H9 (cell line): ENCODE data around the gene PDE1A. TPM values are rescaled to one million over a fixed set of nuclear protein-coding genes. Genes with fewer than 3 reads are reported as not detected.

Experiments
- DNase-seq: peaks from one replicate; pipeline ENCODE4 v3.0.0-alpha.2; 2017
- H2AFZ ChIP-seq: one replicate; pipeline ENCODE4 v1.6.1; 2013; ENCODE audit warnings: mild to moderate bottlenecking, low read length, control low read depth, moderate library complexity
- H2AK5ac ChIP-seq: 2 replicates; pipeline ENCODE4 v1.6.1; 2013; ENCODE audit warnings: low read length, control low read depth, mixed read lengths; ENCODE audit not compliant: insufficient read length
- H2BK120ac ChIP-seq: one replicate; pipeline ENCODE4 v1.6.1; 2013; ENCODE audit warnings: low read depth, mild to moderate bottlenecking, low read length, control low read depth, inconsistent platforms; ENCODE audit not compliant: poor library complexity, severe bottlenecking
- H2BK12ac ChIP-seq: 2 replicates; pipeline ENCODE4 v1.6.1; 2013; ENCODE audit warnings: low read length, control low read depth, mixed read lengths, low read depth; ENCODE audit not compliant: insufficient read length
- H2BK15ac ChIP-seq: 2 replicates; pipeline ENCODE4 v1.6.1; 2013; ENCODE audit warnings: low read depth, low read length, control low read depth
- H2BK20ac ChIP-seq: one replicate; pipeline ENCODE4 v1.6.1; 2013; ENCODE audit warnings: low read depth, mild to moderate bottlenecking, low read length, control low read depth, inconsistent platforms; ENCODE audit not compliant: poor library complexity, severe bottlenecking
- H2BK5ac ChIP-seq: 2 replicates; pipeline ENCODE4 v1.6.1; 2013; ENCODE audit warnings: low read length, control low read depth, mixed read lengths; ENCODE audit not compliant: insufficient read length
- H3K14ac ChIP-seq: 2 replicates; pipeline ENCODE4 v1.6.1; 2013; ENCODE audit warnings: low read length, control low read depth; ENCODE audit not compliant: insufficient read depth
- H3K18ac ChIP-seq: 2 replicates; pipeline ENCODE4 v1.6.1; 2013; ENCODE audit warnings: low read depth, mild to moderate bottlenecking, mixed read lengths, low read length, control low read depth; ENCODE audit not compliant: insufficient read length
- H3K23ac ChIP-seq: 2 replicates; pipeline ENCODE4 v1.6.1; 2013; ENCODE audit warnings: low read length, control low read depth, mixed read lengths, low read depth; ENCODE audit not compliant: insufficient read length
- H3K23me2 ChIP-seq: 2 replicates; pipeline ENCODE4 v1.6.1; 2013; ENCODE audit warnings: low read depth, mild to moderate bottlenecking, mixed read lengths, low read length, control low read depth; ENCODE audit not compliant: insufficient read length, poor library complexity, severe bottlenecking
- H3K27ac ChIP-seq: 2 replicates; pipeline ENCODE4 v1.5.1; 2013; ENCODE audit warnings: low read length, control low read depth, mixed read lengths, low read depth; ENCODE audit not compliant: insufficient read length
- H3K27me3 ChIP-seq: 2 replicates; pipeline ENCODE4 v1.6.1; 2013; ENCODE audit warnings: low read length, control low read depth, inconsistent platforms; ENCODE audit not compliant: insufficient read depth
- H3K4ac ChIP-seq: 2 replicates; pipeline ENCODE4 v1.6.1; 2013; ENCODE audit warnings: low read depth, mild to moderate bottlenecking, control low read depth, inconsistent platforms, low read length, moderate library complexity
- H3K4me1 ChIP-seq: 2 replicates; pipeline ENCODE4 v1.6.1; 2013; ENCODE audit warnings: low read length, control low read depth, inconsistent platforms; ENCODE audit not compliant: insufficient read depth
- H3K4me2 ChIP-seq: 2 replicates; pipeline ENCODE4 v1.6.1; 2013; ENCODE audit warnings: low read length, control low read depth, mixed read lengths; ENCODE audit not compliant: insufficient read length, insufficient read depth
- H3K56ac ChIP-seq: 2 replicates; pipeline ENCODE4 v1.6.1; 2013; ENCODE audit warnings: low read depth, mild to moderate bottlenecking, mixed read lengths, low read length, control low read depth; ENCODE audit not compliant: insufficient read length
- H3K79me1 ChIP-seq: 2 replicates; pipeline ENCODE4 v1.6.1; 2013; ENCODE audit warnings: low read depth, mild to moderate bottlenecking, moderate library complexity, low read length, control low read depth, inconsistent platforms; ENCODE audit not compliant: insufficient read depth, poor library complexity, severe bottlenecking
- H3K79me2 ChIP-seq: 2 replicates; pipeline ENCODE4 v1.6.1; 2013; ENCODE audit warnings: low read length, control low read depth, inconsistent platforms; ENCODE audit not compliant: insufficient read depth
- H3K9ac ChIP-seq: 2 replicates; pipeline ENCODE4 v1.6.1; 2013; ENCODE audit warnings: low read length, control low read depth, mixed read lengths; ENCODE audit not compliant: insufficient read length; ENCODE audit errors: extremely low read depth
- H3K9me3 ChIP-seq: one replicate; pipeline ENCODE4 v1.6.1; 2013; ENCODE audit warnings: low read depth, low read length, inconsistent platforms; ENCODE audit not compliant: control insufficient read depth
- H3T11ph ChIP-seq: one replicate; pipeline ENCODE4 v1.6.1; 2013; ENCODE audit warnings: mild to moderate bottlenecking, low read length, control low read depth, inconsistent platforms
- H4K20me1 ChIP-seq: one replicate; pipeline ENCODE4 v1.6.1; 2013; ENCODE audit not compliant: control insufficient read depth, insufficient read length, insufficient read depth
- H4K5ac ChIP-seq: 2 replicates; pipeline ENCODE4 v1.6.1; 2013; ENCODE audit warnings: low read depth, mild to moderate bottlenecking, mixed read lengths, low read length, control low read depth; ENCODE audit not compliant: insufficient read length
- H4K8ac ChIP-seq: replicated peaks from 2 replicates; pipeline ENCODE4 v1.6.1; 2013; ENCODE audit warnings: low read length, control low read depth, mixed read lengths, low read depth; ENCODE audit not compliant: insufficient read length
- H4K91ac ChIP-seq: 2 replicates; pipeline ENCODE4 v1.6.1; 2013; ENCODE audit warnings: low read depth, mild to moderate bottlenecking, moderate library complexity, mixed read lengths, low read length, control low read depth; ENCODE audit not compliant: insufficient read length
- H3K27ac Mint-ChIP-seq, 3 experiments: 2 replicates in 2 of 3; 3 replicates in 1 of 3; pipeline ENCODE4 v1.8.0; 2020 to 2021; ENCODE audit warnings: mixed read lengths in 3 of 3, mild to moderate bottlenecking in 1 of 3, moderate library complexity in 1 of 3
- H3K27me3 Mint-ChIP-seq: 2 replicates; pipeline ENCODE4 v1.8.0; 2021; ENCODE audit warnings: low read depth, mild to moderate bottlenecking, moderate library complexity, mixed read lengths
- H3K36me3 Mint-ChIP-seq, 3 experiments: 2 replicates in 2 of 3; 3 replicates in 1 of 3; pipeline ENCODE4 v1.8.0; 2020 to 2021; ENCODE audit warnings: low read depth in 3 of 3, mixed read lengths in 3 of 3; ENCODE audit not compliant: insufficient read depth in 1 of 3
- H3K4me1 Mint-ChIP-seq, 2 experiments: 2 replicates each; pipeline ENCODE4 v1.8.0; 2020; ENCODE audit warnings: mixed read lengths in 2 of 2
- H3K4me3 Mint-ChIP-seq, 2 experiments: 2 replicates in 1 of 2; 3 replicates in 1 of 2; pipeline ENCODE4 v1.8.0; 2020 to 2021; ENCODE audit warnings: mild to moderate bottlenecking in 2 of 2, mixed read lengths in 2 of 2, moderate library complexity in 1 of 2
- H3K9me3 Mint-ChIP-seq, 2 experiments: 2 replicates in 1 of 2; 3 replicates in 1 of 2; pipeline ENCODE4 v1.8.0; 2020; ENCODE audit warnings: mild to moderate bottlenecking in 2 of 2, mixed read lengths in 2 of 2, moderate library complexity in 1 of 2
- CTCF ChIP-seq: fragments of 200-600 bp; sonication (generic); conservative IDR thresholded peaks from 3 replicates; pipeline ENCODE4 v1.8.0; 2021; ENCODE audit warnings: antibody characterized with exemption, mild to moderate bottlenecking
- WGBS: extraction: QIAGEN DNeasy Blood & Tissue Kit; methylation state at CpG from one replicate; pipeline ENCODE4 v1.1.7; 2013; ENCODE audit warnings: missing lambda C conversion rate, low lambda C conversion rate, mixed read lengths; ENCODE audit not compliant: insufficient read length; ENCODE audit errors: extremely low coverage; 5-methylcytosine and 5-hydroxymethylcytosine counted together
- total RNA-seq: library from RNA; stranded (reverse); gene quantifications from 2 replicates; pipeline ENCODE4 v1.2.1, GENCODE V29; 2021

PDE1A gene
- total RNA-seq, 1 experiment from 2014 or later: 0.11 TPM

GRCh38 chr2:182359990-182360662, 66.7 kb downstream of the PDE1A start:
- H2AK5ac ChIP-seq: no peak overlapping the region
- no peak overlapping the region for H3K18ac ChIP-seq
- H3K9me3 ChIP-seq: no peaks in the 10 kb centered on the region
- no peak overlapping the region for H3K14ac ChIP-seq
- Mint-ChIP-seq H3K36me3 (no peaks in the 10 kb centered on the region), H3K27ac (no peak overlapping the region), H3K4me1 (no peaks in the 10 kb centered on the region), H3K4me3 (no peak overlapping the region), H3K27me3 (no peaks in the 10 kb centered on the region), H3K9me3 (no peaks in the 10 kb centered on the region)
- H2BK120ac ChIP-seq: no peak overlapping the region
- H3K79me2 ChIP-seq: no peaks in the 10 kb centered on the region
- H4K91ac ChIP-seq: no peak overlapping the region
- no peaks in the 10 kb centered on the region for H3K4me1 ChIP-seq
- H3K23ac ChIP-seq: no peak overlapping the region
- no peak for DNase-seq
- H3K4me2 ChIP-seq: no peak overlapping the region
- no peaks in the 10 kb centered on the region for H3K23me2 ChIP-seq
- H2BK15ac ChIP-seq: no peak overlapping the region
- H3K27me3 ChIP-seq: no peaks in the 10 kb centered on the region
- WGBS: no CpG with 5 or more reads among the region's 10 CpGs
- no peak overlapping the region for H2BK12ac ChIP-seq
- no peaks in the 10 kb centered on the region for H3K79me1 ChIP-seq
- no peaks in the 10 kb centered on the region for H4K20me1 ChIP-seq
- H3T11ph ChIP-seq: no peak overlapping the region
- no peak overlapping the region for H3K56ac ChIP-seq
- H2AFZ ChIP-seq: no peak overlapping the region
- H4K8ac ChIP-seq: no peak overlapping the region
- no peak overlapping the region for H3K27ac ChIP-seq
- H2BK20ac ChIP-seq: no peak overlapping the region
- no peak overlapping the region for H4K5ac ChIP-seq
- TF ChIP-seq CTCF: no peak
- H2BK5ac ChIP-seq: no peak overlapping the region
- H3K9ac ChIP-seq: no peak overlapping the region
- no peak overlapping the region for H3K4ac ChIP-seq
